Body of pancreas (tissue), 4 donors: ENCODE measurements around the gene MAPK6. TPM values are rescaled to one million over a fixed set of nuclear protein-coding genes. Genes with fewer than 3 reads are reported as not detected.

Source experiments
- ATAC-seq: fragments of 150-250 bp; one replicate; pipeline ENCODE4 v1.9.1; 2016
- DNase-seq, 4 donors: peaks; one replicate each; pipeline ENCODE4 v3.0.0-alpha.2; 2019
- H3K27ac ChIP-seq, 4 donors: fragments of 200-600 bp; sonication (generic); 1 replicate in 3 of 4; 2 replicates in 1 of 4; pipeline versions ENCODE4 v1.5.1 to v1.6.1; 2016 to 2019; ENCODE audit warnings: mild to moderate bottlenecking in 1 of 4, mixed read lengths in 1 of 4, moderate library complexity in 1 of 4
- H3K27me3 ChIP-seq, 2 donors: fragments of 200-600 bp; sonication (generic); one replicate each; pipeline ENCODE4 v1.6.0; 2016; ENCODE audit warnings: mild to moderate bottlenecking in 1 of 2
- H3K36me3 ChIP-seq, 2 donors: fragments of 200-600 bp; sonication (generic); replicated peaks in 1 of 2; 2 replicates each; pipeline ENCODE4 v1.5.1; 2016; ENCODE audit warnings: low read depth in 2 of 2; ENCODE audit not compliant: insufficient read depth in 1 of 2
- H3K4me1 ChIP-seq: fragments of 200-600 bp; sonication (generic); one replicate; pipeline ENCODE4 v1.6.0; 2016
- H3K4me3 ChIP-seq, 2 donors: fragments of 200-600 bp; sonication (generic); 1 replicate in 1 of 2; 2 replicates in 1 of 2; pipeline ENCODE4 v1.5.1; 2016 to 2019
- H3K9me3 ChIP-seq, 3 donors: fragments of 200-600 bp; sonication (generic); 1 replicate in 2 of 3; 2 replicates in 1 of 3; pipeline ENCODE4 v1.5.1; 2016
- POLR2A ChIP-seq, 3 donors: fragments of 450-650 bp; IDR thresholded peaks; one replicate each; pipeline ENCODE4 v1.6.1; 2016; ENCODE audit warnings: antibody characterized with exemption in 3 of 3, mild to moderate bottlenecking in 2 of 3
- WGBS, 2 donors: methylation state at CpG; one replicate each; pipeline ENCODE4 v1.1.5; 2017; 5-methylcytosine and 5-hydroxymethylcytosine counted together
- intact Hi-C: fragments of 100-400 bp; cut with DNase I; formaldehyde crosslinking; loops from one replicate; pipeline ENCODE4 v1.15.1; 2023
- total RNA-seq, 2 donors: library from RNA; depleted of rRNA; stranded (reverse); fragments of >200 nt; gene quantifications; one replicate each; pipeline ENCODE4 v1.1.0, GENCODE V29; 2016
- TF ChIP-seq, protein P1 (sequence below), 7 experiments: fragments of 450-650 bp in 4 of 7; fragments of 200-600 bp in 3 of 7; sonication (generic) in 3 of 7; IDR thresholded peaks; one replicate each; pipeline ENCODE4 v1.5.1; 2016 to 2019; ENCODE audit warnings: antibody characterized with exemption in 7 of 7

The MAPK6 gene
- total RNA-seq, 2 donors from 2014 or later: 7.3 to 25.4 TPM

GRCh38 chr15:52012210-52012609 is 6.8 kb upstream of the MAPK6 start:
- ATAC-seq (no peak), DNase-seq (no peak)
- Histone ChIP-seq H3K4me1 (peaks cover 6% of the 10 kb centered on the region), H3K36me3 (no peaks in the 10 kb centered on the region), H3K9me3 (no peaks in the 10 kb centered on the region), H3K4me3 (no peak overlapping the region), H3K27ac (peak overlapping the region in 1 of 4 donors; percentile 3), H3K27me3 (no peaks in the 10 kb centered on the region)
- TF ChIP-seq, protein P1, sequence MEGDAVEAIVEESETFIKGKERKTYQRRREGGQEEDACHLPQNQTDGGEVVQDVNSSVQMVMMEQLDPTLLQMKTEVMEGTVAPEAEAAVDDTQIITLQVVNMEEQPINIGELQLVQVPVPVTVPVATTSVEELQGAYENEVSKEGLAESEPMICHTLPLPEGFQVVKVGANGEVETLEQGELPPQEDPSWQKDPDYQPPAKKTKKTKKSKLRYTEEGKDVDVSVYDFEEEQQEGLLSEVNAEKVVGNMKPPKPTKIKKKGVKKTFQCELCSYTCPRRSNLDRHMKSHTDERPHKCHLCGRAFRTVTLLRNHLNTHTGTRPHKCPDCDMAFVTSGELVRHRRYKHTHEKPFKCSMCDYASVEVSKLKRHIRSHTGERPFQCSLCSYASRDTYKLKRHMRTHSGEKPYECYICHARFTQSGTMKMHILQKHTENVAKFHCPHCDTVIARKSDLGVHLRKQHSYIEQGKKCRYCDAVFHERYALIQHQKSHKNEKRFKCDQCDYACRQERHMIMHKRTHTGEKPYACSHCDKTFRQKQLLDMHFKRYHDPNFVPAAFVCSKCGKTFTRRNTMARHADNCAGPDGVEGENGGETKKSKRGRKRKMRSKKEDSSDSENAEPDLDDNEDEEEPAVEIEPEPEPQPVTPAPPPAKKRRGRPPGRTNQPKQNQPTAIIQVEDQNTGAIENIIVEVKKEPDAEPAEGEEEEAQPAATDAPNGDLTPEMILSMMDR (IDR thresholded peaks at IDR 0.05): no peak
- no peak for TF ChIP-seq POLR2A (IDR thresholded peaks at IDR 0.05)
- intact Hi-C loops: no loop called here
- WGBS, 2 donors: 36 to 61% methylated on average over 2 of the region's 2 CpGs

DNA sequence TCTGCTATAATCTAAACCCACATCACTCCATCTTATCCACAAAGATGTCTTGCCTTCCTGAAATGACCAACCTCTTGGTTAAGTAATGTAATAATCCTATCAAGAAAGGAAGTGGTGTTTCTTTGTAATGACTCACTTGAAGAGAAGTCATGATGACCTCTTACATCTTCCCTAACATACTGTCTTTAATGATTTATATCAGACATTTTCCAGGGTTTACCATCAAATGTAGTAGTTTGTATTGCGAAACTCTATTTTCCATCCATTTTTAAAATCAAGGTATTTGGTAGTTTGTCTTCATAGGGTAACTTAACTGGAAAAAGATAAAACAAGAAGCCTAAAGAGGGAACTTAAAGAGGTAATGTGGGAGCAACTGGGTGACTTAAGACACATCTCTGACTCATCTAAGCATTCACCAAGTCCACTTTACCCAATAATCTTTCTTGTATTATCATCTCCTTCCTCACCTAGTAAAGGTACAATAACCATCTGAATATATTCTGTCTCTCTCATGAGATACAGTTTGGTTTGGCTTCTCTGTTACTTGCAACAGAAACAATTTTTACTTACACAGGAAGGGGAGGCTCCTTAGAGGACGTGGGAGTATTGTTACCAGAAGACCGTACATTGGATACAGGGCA is 5.7 kb upstream of the MAPK6 start:
- TF ChIP-seq, protein P1 (IDR thresholded peaks at IDR 0.05): no peak
- TF ChIP-seq POLR2A (IDR thresholded peaks at IDR 0.05): no peak
- Histone ChIP-seq H3K4me1 (peaks cover 6% of the 10 kb centered on the region), H3K36me3 (no peaks in the 10 kb centered on the region), H3K27ac (no peak overlapping the region), H3K9me3 (no peaks in the 10 kb centered on the region), H3K27me3 (no peaks in the 10 kb centered on the region), H3K4me3 (no peak overlapping the region)
- DNase-seq: no peak
- WGBS, 2 donors: 86 to 92% methylated on average over 3 of the region's 3 CpGs
- no peak for ATAC-seq
- intact Hi-C loops: no loop called here

DNA sequence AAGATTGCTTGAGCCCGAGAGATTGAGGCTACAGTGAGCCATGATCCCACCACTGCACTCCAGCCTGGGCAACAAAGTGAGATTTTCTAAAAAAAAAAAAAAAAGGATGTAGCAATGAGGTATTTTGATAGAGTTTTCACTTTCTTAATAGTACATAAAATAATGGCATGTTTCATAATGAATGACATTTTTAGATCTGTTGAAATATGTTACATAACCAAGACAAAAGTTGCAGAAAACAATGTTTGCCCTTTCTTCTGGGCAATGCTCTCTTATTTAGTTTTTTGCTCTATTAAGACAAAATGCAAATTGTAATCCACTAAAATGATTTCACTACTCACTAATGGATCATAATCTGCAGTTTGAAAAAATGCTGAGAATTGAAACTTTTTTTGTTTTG is 4.4 kb upstream of the MAPK6 start:
- WGBS, 2 donors: 95 to 100% methylated on average over 1 of the region's 1 CpG
- no peaks in the 10 kb centered on the region for H3K9me3 ChIP-seq
- no peak for ATAC-seq
- no peak overlapping the region for H3K27ac ChIP-seq
- DNase-seq: no peak
- H3K27me3 ChIP-seq: no peaks in the 10 kb centered on the region
- intact Hi-C loops: no loop called here
- TF ChIP-seq, protein P1 (IDR thresholded peaks at IDR 0.05): no peak
- TF ChIP-seq POLR2A (IDR thresholded peaks at IDR 0.05): no peak
- H3K4me3 ChIP-seq: no peak overlapping the region
- no peaks in the 10 kb centered on the region for H3K36me3 ChIP-seq
- H3K4me1 ChIP-seq: peaks cover 5% of the 10 kb centered on the region

GRCh38 chr15:52016316-52016715 is 2.7 kb upstream of the MAPK6 start:
- Histone ChIP-seq H3K9me3 (no peaks in the 10 kb centered on the region), H3K36me3 (no peaks in the 10 kb centered on the region), H3K4me3 (no peak overlapping the region), H3K27me3 (no peaks in the 10 kb centered on the region), H3K4me1 (peaks cover 10% of the 10 kb centered on the region), H3K27ac (no peak overlapping the region)
- intact Hi-C loops: no loop called here
- 95 to 96% methylated on average over 2 of the region's 2 CpGs for WGBS, 2 donors
- no peak for DNase-seq
- ATAC-seq: no peak
- TF ChIP-seq, protein P1 (IDR thresholded peaks at IDR 0.05): no peak
- no peak for TF ChIP-seq POLR2A (IDR thresholded peaks at IDR 0.05)

DNA sequence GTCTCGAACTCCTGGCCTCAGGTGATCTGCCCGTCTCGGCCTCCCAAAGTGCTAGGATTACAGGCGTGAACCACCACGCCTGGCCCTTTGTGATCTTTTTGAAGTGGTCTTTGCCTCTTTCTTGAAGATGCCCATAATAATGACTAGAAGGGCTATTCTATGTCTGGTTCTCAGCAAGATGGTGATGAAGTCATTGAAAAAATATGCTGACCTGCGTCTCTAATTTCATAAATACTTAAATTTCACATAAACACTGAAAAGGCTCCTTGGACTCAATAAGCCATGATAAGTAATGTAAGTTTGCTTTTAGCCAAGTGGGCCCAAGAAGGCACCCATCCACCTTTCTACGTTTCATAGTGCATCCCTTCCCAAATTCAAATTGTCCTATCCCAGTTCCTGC is 775 bp upstream of the MAPK6 start:
- no peak for ATAC-seq
- H3K36me3 ChIP-seq: no peaks in the 10 kb centered on the region
- H3K27ac ChIP-seq: peak overlapping the region; percentile 97 to 98 (median 98)
- no peak for DNase-seq
- intact Hi-C loops: no loop called here
- H3K27me3 ChIP-seq: no peaks in the 10 kb centered on the region
- H3K4me1 ChIP-seq: peaks cover 26% of the 10 kb centered on the region
- TF ChIP-seq POLR2A (IDR thresholded peaks at IDR 0.05): no peak
- TF ChIP-seq, protein P1 (IDR thresholded peaks at IDR 0.05): no peak
- H3K4me3 ChIP-seq: no peak overlapping the region
- no peaks in the 10 kb centered on the region for H3K9me3 ChIP-seq
- WGBS, 2 donors: 92 to 93% methylated on average over 7 of the region's 7 CpGs
